SKM-1 treated with dmso at 0.1 percent for 144 hours (cell line): ENCODE measurements around the gene FAM114A2.
"Not testable (repeated sequence)": the region's sequence is repeated elsewhere in the genome, so short reads cannot be mapped to it uniquely, and the experiment has no call there.

ENCODE experiments used
- DNase-seq: peaks from one replicate; lab custom pipeline; 2025; ENCODE audit not compliant: unreplicated experiment; lab: John Stamatoyannopoulos, UW

FAM114A2 gene

DNA sequence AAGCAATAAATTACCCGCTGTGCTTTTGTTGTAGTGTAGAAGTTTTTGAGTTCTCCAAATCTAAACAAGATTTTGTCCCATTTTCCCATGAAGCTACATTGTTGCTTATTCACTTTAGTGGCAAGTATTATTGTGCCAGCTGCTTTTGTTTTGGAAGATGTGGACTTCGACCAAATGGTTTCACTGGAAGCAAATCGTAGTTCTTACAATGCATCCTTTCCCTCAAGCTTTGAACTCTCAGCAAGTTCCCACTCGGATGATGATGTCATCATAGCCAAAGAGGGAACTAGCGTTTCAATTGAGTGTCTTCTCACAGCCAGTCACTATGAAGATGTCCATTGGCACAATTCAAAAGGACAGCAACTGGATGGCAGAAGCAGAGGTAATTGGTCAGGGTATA lies 10.9 kb upstream of the FAM114A2 start:
- DNase-seq, result no peak

DNA sequence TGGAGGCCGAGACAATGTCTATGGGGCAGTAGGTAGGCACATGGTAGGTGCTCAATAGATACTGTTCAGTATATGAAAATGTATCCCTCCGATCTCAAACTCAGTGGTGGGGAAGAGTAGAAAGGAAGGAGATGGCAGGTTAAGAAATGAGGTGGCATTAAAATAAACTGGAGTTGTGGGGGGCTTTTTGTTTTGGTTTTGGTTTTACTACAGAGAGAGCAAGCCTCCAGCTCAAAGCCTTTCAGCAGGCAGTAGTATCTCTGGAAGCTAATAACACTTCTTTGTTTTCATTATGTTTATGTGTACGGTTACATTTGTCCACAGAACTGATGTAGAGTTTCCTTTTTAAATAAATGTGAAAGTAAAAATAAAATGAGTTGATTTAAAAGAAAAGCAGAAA lies 8.6 kb upstream of the FAM114A2 start:
- DNase-seq, result no peak

DNA sequence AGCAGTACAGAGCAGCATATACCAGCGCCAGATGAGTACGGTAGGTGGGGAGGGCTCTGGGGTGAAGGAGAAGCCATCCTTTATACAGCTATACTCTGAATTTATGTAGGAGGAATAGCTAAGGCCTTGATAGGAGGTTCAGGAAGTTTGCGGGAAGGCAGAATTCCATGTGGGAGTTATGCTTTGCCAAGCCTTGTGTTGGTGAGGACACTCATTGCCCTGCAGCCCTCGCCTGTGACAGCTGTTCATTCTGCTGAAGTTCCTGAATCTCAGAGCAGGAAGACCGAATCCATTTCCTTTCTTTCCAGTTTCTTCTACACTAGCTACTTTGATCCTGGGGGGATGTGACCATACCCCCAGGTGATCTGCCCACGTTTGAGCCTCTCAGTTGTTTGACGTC lies 7.8 kb upstream of the FAM114A2 start:
- no peak for DNase-seq

DNA sequence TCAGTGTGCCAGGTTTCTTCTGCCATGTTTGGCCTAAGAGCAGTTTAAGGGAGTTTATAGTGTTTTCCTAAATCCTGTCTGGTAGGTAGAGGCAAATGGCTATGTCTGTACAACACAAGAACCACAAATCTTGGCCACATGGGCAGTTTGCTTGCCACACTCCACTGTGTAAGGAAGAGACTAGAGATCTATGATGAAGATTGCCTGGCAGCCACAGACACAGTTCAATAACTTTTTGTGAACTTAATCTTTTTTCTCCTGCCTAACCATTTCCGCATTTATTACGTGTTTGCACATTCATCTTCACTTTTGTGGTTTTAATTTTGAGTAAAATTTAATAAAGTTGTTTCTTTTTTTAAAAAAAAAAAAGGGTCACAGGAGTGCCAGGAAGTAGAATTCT lies 5.9 kb upstream of the FAM114A2 start:
- no peak for DNase-seq

DNA sequence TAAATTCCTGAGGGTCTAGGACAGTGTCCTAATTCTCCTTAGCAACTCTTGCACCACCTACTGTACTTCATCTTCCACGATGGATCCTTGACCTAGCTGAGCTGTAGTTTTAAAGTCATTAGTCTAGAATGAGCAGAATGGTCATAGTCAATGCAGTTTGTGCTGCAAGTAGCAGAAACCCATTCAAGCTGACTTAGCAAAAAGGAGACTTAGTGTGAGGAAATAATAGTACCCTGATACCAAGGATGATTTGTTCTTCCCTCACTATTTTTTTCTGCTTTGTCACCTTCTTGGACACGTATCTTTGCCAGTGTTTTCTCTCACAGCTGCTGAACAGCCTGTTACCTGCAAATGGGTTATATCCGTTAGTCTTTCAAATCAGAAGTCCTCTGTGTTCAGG lies 5.4 kb upstream of the FAM114A2 start:
- no peak for DNase-seq

DNA sequence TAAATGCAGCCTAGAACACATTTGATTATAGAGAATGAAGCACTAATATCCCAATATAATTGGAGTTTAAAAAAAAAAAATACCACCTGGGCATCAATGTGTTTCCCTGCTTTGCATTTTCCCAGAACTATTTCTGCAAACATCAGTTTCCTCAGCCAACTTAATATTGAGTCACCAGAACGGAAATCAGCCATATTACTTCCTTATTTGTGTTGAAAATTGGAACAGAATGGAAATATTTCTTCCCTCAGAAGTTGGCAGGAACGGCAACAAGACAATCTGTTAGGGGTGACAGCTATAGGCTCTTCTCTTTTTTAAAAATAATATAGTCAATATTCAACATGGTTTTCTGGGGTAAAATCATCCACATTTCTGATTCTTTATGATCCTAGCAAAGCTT lies 4.1 kb upstream of the FAM114A2 start:
- no peak for DNase-seq

DNA sequence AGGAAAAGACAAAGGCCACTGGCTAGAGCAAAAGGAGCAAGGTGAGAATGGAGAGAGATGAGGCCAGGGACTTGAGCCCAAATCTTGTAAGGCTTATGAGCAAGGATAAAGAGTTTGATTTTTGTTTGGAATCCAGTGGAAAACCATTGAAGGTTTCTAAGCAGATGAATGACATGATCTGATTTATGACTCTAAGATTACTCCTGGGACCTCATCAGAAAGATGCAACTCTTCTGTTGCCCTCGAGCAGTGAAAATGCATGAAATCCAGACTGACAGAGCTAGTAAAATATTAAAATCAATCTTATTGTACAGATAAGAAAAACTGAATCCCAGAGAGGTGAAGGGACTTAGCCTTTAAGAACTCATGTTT lies 734 bp upstream of the FAM114A2 start:
- no peak for DNase-seq

DNA sequence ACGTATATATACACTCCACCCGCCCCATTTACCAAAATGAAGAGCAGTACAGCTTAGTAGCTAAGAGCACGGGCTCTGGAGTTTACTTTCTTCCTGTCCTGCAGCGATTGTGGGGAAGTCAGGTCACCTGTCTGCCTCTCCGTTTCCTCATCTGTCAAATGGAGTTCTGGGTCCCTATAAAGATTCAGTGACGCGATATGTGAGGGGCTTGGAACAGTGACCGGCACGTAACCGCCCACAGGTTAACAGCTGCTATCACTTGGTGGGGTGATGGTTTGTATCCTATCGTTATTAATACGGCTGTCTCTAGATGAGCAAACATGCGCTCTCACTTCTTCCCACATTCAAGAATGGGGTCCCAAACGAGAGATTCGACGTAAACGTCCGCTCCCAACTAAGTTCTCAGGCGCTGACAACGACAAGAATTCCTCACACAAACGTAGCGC lies 426 bp downstream of the FAM114A2 start:
- DNase-seq, result peak; percentile 28

DNA sequence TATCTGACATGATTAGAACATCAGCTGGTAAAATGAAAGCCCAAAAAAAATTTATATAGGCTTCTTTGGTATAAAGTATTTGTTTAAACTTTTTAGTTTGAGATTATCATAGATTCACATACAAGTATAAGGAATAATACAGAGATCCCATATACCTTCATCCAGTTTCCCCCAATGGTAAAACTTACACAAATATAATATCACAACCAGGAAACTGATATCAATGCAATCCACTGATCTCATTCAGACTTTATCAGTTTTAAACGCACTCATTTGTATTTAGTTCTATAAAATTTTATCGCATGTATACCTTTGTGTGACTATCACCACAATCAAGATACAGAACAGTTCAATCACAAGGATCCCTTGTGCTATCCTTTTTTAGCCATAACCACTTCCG lies 3.8 kb downstream of the FAM114A2 start:
- DNase-seq, result no peak

DNA sequence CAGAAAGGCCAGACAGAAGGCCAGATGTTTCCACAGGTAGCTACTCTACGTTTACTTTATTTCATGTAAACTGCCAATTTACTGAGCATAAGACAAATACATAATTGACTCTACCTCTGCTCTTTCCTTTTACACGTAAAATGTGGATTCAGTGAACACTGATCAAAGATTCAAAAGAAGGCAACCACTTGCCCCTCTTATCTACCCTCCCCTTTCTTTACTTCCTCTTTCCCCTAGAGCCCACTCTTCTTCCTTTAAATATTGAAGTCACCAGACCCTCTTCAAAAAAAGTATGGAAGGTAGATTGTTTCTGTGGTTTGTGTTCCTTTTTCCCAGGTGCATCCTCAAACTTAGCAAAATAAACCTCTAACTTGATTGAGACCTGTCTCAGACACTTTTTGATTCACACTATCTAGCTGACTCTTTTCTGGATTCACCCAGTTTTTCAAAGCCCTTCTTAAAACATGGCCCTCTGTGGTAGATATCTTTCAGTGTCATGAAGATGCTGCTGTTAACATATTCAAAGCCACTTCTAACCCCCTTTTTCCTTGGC lies 6.7 kb downstream of the FAM114A2 start:
- no peak for DNase-seq

DNA sequence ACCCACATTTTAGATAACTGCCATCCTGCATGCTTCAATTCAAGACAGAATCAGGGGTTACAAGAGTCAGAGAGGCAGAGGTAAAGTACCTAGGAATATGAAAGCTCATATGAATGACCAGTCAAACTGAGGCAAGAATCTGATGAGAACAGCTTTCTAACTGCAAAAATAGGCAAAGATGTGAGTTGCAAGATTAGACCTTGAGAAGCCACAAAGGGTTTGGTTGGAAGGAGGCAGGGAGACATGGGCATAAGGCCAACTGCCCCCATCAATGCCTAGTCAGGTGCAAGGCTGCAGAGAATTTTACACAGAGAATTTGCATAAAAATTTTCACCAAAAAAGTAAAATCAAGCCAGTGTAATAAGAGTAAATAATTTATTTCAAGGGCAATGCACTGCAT lies 12.8 kb downstream of the FAM114A2 start:
- no peak for DNase-seq

DNA sequence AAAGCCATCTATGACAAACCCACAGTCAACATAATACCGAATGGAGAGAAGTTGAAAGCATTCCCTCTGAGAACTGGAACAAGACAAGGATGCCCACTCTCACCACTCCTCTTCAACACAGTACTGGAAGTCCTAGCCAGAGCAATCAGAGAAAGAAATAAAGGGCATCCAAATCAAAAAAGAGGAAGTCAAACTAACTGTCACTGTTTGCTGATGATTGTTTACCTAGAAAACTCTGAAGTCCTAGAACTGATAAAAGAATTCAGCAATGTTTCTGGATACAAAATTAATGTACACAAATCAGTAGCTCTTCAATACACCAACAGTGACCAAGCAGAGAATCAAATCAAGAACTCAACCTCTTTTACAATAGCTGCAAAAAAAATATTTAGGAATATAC lies 19.8 kb downstream of the FAM114A2 start:
- DNase-seq, result not testable (repeated sequence)

DNA sequence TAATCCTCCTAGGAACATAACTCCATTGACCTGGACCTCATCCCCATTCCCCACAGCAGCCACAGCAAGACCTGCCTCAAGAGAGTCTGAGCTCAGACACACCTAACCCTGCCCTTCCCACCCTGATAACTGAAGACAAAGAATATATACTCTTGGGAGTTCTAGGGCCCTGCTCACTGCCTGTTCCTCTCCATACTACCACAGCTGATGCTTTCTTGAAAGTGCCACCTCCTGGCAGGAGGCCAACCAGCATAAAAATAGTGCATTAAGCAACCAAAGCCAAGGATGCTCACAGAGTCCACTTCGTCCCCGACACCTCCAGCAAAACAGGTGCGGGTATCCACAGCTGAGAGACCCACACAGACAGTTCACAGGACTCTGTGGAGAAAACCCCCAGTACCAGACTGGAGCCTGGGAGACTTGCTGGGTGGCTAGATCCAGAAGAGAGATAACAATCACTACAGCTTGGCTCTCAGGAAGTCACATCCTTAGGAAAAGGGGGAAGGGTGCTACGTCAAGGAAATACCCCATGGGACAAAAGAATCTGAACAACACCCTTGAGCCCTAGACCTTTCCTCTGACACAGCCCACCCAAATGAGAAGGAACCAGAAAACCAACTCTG lies 23.5 kb downstream of the FAM114A2 start:
- DNase-seq, result no peak

DNA sequence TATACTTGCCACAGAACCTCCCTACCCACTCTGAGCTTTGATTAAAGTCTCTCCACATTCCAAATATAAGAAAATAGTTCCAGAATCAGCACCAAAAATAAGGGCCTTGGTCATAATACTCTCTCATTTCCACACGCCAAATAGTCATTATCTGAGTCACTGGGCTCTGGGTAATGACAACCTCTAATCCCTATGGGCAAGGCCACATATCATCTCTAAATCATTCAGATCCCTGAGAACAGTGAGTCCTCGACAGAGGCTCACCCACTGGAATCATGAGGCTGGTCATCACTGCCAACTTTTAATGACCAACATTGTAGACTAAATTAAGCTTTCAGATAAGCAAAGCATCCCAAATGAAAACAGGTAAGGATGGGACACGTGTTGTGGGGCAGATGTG lies 28.1 kb downstream of the FAM114A2 start:
- DNase-seq, result no peak

DNA sequence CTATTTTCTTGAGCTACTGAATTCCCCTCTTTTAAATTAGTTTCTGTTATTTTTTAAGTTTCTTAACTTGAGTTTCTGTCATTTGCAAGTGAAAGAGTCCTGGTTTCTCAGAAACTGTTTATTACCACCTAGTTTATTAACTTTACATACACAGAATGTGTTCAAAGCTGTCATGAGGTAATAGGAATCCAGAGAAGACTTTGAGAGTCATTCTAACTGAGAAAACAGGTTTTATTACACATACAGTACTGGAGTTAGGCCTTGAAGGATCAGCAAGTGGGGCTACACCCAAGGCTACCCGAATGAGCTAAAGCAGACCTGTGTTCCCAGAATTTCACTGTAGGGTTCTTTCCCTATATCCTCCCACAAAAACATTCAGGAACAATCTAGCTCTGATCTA lies 33.1 kb downstream of the FAM114A2 start:
- DNase-seq, result no peak

DNA sequence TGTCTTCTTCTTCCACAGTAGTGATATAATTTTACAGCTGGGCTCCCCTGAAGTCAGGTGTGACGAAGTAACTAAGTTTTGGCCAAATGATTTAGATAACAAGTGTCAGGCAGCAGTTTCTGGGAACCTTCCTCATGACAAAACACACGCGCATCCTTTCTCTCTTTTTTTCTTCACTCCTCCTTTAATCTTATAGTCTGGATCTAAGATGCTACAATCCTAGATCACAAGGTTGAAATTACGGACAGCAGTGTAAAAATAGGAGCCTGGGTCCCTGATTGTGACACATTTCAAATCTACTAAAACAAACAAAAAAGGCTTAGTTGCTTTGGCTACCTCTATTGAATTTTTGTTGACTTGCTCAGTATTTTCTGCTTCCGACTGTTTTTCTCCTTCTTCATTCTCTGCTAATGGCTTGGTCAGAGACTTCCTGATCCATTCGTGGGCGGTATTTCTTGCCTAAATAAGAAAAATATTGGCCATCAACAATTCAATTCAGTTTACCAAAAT lies 36.1 kb downstream of the FAM114A2 start:
- DNase-seq, result no peak

DNA sequence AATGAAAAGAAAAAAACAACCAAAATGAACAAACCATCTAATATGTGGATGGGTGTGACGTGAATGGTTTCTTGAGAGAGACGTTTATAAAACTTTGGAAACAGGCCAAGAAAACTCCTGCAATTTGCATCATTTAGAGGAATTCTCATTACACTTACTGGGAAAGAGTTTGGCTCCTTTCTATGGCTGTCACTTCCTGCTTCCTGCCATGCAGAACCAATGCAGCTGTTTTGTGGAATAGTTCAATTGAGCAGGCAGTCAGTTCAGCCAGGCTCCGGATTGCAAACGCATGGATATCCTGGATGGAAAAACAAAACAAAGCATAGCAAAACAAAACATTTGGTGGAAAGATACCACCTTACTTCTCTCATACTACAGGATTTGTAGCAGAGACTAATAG lies 36.6 kb downstream of the FAM114A2 start:
- no peak for DNase-seq

DNA sequence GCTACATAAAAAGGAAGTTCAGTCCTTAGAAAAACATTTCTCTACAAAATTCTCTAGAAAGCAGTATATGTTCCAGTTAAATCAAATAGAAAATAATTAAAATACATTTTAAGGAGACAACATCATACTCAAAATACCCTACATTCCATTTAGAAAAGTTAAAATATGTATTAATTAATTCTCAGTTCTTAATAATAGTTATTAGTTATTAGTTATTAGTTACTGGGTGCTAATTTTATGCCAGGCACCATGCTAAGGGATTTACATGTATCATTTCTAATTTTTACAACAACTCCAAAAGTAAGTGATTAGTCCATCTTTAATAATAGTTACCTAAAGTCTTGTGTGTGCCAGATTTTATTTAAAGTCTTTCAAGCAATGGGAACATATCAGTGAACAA lies 38.0 kb downstream of the FAM114A2 start:
- DNase-seq, result no peak

DNA sequence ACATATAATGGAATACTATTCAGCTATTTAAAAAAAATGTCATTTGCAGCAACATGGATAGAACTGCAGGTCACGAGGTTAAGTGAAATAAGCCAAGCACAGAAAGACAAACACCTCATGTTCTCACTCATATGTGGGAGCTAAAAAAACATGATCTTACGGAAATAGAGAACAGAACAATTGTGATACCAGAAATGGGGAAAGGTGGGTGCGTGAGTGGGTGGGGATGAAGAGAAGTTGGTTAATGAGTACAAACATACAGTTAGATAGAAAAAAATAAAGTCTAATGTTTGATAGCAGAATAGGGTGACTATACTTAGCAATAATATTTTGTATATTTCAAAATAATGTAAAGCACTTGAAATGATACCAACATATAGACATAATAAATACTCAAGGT lies 38.7 kb downstream of the FAM114A2 start:
- DNase-seq, result no peak

DNA sequence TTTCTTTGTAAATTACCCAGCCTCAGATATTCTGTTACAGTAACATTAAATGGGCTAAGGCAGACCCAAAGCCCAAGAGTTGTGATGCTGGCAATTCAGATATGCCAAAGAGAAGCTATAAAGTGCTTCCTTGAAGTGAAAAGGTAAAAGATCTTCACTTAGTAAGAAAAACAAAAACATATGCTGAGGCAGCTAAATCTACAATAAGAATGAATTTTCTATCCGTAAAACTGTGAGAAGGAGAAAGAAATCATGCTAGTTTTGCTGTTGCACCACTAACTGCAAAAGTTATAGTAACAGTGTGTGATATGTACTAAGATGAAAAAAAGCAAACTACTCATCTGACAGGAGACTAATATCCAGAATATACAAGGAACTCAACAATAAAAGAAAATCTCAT lies 39.9 kb downstream of the FAM114A2 start:
- DNase-seq, result no peak

DNA sequence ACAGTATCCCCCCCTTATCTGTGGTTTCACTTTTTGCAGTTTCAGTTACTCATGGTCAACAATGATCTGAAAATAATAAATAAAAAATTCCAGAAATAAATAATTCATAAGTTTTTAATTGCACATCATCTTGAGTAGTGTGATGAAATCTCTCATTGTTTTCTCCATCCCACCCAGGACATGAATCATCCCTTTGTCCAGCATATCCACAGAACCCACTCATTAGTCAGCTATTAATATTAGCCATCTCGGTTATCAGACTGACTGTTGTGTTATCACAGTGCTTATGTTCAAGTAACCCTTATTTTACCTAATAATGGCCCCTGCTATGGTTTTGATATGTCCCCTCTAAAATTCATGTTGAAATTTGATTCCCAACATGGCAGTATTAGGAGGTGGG lies 40.7 kb downstream of the FAM114A2 start:
- no peak for DNase-seq

DNA sequence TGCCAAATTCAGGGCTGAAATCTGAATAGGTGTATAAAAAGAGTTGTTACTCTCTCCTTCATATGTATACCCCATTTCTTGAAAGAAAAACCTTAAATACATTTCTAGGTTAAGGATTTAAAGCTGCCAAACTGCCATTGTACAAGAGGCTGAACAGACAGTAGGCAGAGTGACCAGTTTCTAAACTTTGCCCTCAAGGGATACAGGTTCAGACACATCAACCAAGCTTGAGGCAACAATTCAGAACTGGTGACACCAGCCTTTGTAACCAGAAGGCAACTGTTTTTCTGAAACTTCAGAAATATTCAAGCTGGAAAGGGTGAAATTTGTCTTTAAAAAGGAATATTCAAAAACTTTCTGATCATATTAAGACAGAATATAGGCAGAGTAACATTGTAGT lies 47.5 kb downstream of the FAM114A2 start:
- DNase-seq, result no peak

DNA sequence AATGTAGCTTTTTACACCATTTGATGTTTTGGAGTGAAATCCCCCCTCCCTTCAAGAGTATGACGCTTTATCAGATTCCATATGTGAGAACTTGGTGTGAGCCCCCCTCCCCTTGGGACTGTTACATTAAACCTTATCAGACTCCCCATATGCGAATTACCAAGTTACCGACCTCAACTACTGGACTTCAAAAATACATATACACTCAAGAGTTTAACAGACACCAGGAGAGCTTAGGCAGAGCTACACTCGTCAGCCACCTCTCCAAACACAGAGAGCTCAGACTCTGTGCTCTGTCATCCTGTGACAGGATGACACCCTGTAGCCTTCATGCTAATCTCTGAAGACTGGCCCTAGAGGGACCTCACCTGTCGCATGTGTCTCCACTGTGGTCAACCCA lies 50.2 kb downstream of the FAM114A2 start:
- no peak for DNase-seq
